ENCODE results near the gene GABBR2. TPM values are rescaled to one million over a fixed set of nuclear protein-coding genes. Genes with fewer than 3 reads are reported as not detected.

GABBR2 gene
- total RNA-seq, 4 donors from 2014 or later: 0.17 to 0.26 TPM; not detected in 2

DNA sequence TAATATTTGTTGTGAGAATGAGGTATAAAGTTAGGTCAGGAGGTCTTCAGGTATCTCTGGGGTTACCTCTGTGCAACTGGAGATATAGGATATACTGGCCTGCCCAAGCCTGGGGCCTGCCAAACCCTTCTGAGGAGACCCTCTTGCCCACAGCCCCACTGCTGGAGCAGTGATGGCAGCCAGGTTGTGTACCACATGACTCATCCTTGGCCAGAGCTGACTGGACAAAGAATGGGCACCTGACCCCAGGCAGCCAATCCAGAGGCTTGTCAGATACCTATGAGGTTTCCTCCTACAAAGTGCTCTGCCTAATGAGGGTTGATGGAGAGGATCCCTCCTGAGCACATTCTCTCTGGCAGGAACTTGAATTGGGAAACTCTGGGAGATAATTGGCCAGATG lies 397.2 kb downstream of the GABBR2 start:
- no peak for TF ChIP-seq POLR2AphosphoS5 (IDR thresholded peaks at IDR 0.05)
- no peak for TF ChIP-seq POLR2A (IDR thresholded peaks at IDR 0.05; ENCODE audit: low read depth)
- TF ChIP-seq EP300 (IDR thresholded peaks at IDR 0.05): no peak
- TF ChIP-seq, protein P1, sequence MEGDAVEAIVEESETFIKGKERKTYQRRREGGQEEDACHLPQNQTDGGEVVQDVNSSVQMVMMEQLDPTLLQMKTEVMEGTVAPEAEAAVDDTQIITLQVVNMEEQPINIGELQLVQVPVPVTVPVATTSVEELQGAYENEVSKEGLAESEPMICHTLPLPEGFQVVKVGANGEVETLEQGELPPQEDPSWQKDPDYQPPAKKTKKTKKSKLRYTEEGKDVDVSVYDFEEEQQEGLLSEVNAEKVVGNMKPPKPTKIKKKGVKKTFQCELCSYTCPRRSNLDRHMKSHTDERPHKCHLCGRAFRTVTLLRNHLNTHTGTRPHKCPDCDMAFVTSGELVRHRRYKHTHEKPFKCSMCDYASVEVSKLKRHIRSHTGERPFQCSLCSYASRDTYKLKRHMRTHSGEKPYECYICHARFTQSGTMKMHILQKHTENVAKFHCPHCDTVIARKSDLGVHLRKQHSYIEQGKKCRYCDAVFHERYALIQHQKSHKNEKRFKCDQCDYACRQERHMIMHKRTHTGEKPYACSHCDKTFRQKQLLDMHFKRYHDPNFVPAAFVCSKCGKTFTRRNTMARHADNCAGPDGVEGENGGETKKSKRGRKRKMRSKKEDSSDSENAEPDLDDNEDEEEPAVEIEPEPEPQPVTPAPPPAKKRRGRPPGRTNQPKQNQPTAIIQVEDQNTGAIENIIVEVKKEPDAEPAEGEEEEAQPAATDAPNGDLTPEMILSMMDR (IDR thresholded peaks at IDR 0.05): no peak
- no peaks in the 10 kb centered on the region for H3K27me3 ChIP-seq
- H3K4me3 ChIP-seq: no peak overlapping the region
- H3K4me1 ChIP-seq: peaks cover 0 to 5% (median under 1%) of the 10 kb centered on the region in 4 donors
- intact Hi-C loops (cut with DNase I): loop anchor here (10.0 kb wide), 1 partner anchor 393 kb away; the partner anchor contains the start of gene GABBR2
- H3K27ac ChIP-seq (replicated peaks in 1 of 4): no peak overlapping the region
- no peaks in the 10 kb centered on the region for H3K9me3 ChIP-seq
- no peak for DNase-seq (ENCODE audit: extremely low spot score)
- no peaks in the 10 kb centered on the region for H3K36me3 ChIP-seq

DNA sequence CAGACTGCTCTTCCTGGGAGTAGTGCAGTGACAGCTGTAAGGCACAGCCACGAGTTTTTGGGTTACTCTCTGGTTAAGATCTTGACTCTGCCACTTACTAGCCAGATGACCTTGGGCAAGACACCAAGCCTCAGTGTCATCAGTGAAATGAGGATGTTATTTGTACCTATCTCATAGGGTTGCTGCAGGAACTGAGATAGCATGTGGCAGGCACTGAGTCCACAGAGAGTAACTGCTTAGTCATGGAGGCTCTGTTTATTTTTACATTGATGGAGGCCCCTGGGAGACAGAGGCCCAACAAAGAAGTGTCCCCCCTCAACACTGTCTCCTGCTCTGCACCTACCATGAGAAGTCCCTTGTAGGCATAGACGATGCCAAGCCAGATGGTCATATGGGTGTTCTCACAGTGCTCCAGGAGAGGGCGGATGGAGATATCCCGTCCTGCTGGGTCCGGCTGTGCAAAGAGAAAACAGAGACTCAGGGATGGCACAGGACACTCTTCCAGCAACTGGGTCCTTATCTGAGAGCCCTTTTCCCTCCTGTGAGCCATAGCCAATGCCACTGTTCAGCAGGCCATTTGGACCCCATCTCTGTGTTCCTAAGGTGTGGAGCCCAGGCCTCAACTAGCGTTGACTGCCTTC lies 397.9 kb downstream of the GABBR2 start:
- intact Hi-C loops (cut with DNase I): loop anchor here (10.0 kb wide), 1 partner anchor 394 kb away; the partner anchor contains the start of gene GABBR2
- no peak for DNase-seq (ENCODE audit: extremely low spot score)

GRCh38 chr9:98306384-98307145 lies 402.2 kb downstream of the GABBR2 start:
- no peak overlapping the region for H3K4me3 ChIP-seq
- TF ChIP-seq POLR2AphosphoS5 (IDR thresholded peaks at IDR 0.05) (no peak), POLR2A (IDR thresholded peaks at IDR 0.05; ENCODE audit: low read depth) (no peak), EP300 (IDR thresholded peaks at IDR 0.05) (no peak)
- TF ChIP-seq, protein P1 (IDR thresholded peaks at IDR 0.05): no peak

More for the DNA sequence above, 397.9 kb downstream of the GABBR2 start:
- no peaks in the 10 kb centered on the region for H3K9me3 ChIP-seq
- peaks cover 0 to 5% (median 2%) of the 10 kb centered on the region in 4 donors for H3K4me1 ChIP-seq
- H3K4me3 ChIP-seq: no peak overlapping the region
- no peaks in the 10 kb centered on the region for H3K36me3 ChIP-seq
- TF ChIP-seq EP300 (IDR thresholded peaks at IDR 0.05): no peak
- TF ChIP-seq POLR2AphosphoS5 (IDR thresholded peaks at IDR 0.05): no peak
- TF ChIP-seq, protein P1 (IDR thresholded peaks at IDR 0.05): no peak
- TF ChIP-seq POLR2A (IDR thresholded peaks at IDR 0.05; ENCODE audit: low read depth): no peak
- WGBS: 88% methylated on average over 5 of the region's 6 CpGs
- no peaks in the 10 kb centered on the region for H3K27me3 ChIP-seq
- H3K27ac ChIP-seq (replicated peaks in 1 of 4): no peak overlapping the region

DNA sequence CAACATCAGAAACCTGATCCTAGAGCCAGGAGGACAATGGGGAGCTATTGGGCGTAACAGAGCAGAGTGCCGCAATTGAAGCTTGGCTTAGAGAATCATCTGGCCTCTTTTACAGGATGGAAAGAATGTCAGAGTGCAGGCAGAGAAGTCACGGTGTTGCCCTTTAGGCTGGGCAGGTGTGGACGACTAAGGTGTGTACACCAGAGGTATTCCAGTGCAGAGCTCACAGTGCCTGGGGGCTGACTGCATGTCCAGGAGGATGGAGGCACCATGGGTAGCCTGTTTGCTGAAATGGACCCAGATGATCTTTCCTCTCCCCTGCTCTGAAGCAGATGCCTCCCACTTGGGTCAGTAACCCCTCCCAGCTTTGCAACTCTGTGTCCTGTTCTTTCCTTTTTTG lies 404.4 kb downstream of the GABBR2 start:
- TF ChIP-seq POLR2AphosphoS5 (IDR thresholded peaks at IDR 0.05): no peak
- no peak for TF ChIP-seq EP300 (IDR thresholded peaks at IDR 0.05)
- no peak for TF ChIP-seq POLR2A (IDR thresholded peaks at IDR 0.05; ENCODE audit: low read depth)
- TF ChIP-seq, protein P1 (IDR thresholded peaks at IDR 0.05): no peak

More at GRCh38 chr9:98306384-98307145, 402.2 kb downstream of the GABBR2 start:
- Histone ChIP-seq H3K27ac (replicated peaks in 1 of 4) (no peak overlapping the region), H3K36me3 (no peaks in the 10 kb centered on the region), H3K27me3 (no peaks in the 10 kb centered on the region), H3K9me3 (no peaks in the 10 kb centered on the region), H3K4me1 (peaks cover 0 to 3% (median 0%) of the 10 kb centered on the region in 4 donors)
- no peak for DNase-seq (ENCODE audit: extremely low spot score)
- WGBS: 70% methylated on average over 6 of the region's 7 CpGs
- intact Hi-C loops (cut with DNase I): no loop called here

More for the DNA sequence above, 404.4 kb downstream of the GABBR2 start:
- no peaks in the 10 kb centered on the region for H3K9me3 ChIP-seq
- DNase-seq (ENCODE audit: extremely low spot score): no peak
- no peak overlapping the region for H3K27ac ChIP-seq (replicated peaks in 1 of 4)
- peaks cover 0 to 3% (median 0%) of the 10 kb centered on the region in 4 donors for H3K4me1 ChIP-seq
- no peak overlapping the region for H3K4me3 ChIP-seq
- WGBS: 88% methylated on average over 4 of the region's 4 CpGs
- peaks cover 0 to 2% (median 0%) of the 10 kb centered on the region in 4 donors for H3K27me3 ChIP-seq
- intact Hi-C loops (cut with DNase I): no loop called here
- H3K36me3 ChIP-seq: no peaks in the 10 kb centered on the region
